Karpas-422 (cell line): ENCODE data around the gene NEDD8. TPM values are rescaled to one million over a fixed set of nuclear protein-coding genes. Genes with fewer than 3 reads are reported as not detected.

Experiments used
- DNase-seq: peaks from one replicate; pipeline ENCODE4 v3.0.0-alpha.2; 2015
- H2AFZ ChIP-seq: fragments of 200-600 bp; sonication (generic); 2 replicates; pipeline ENCODE4 v1.6.1; 2014; ENCODE audit warnings: antibody characterized with exemption, low read length, mixed read lengths
- H3K27ac ChIP-seq: fragments of 200-600 bp; sonication (generic); 2 replicates; pipeline ENCODE4 v1.5.1; 2014; ENCODE audit warnings: mild to moderate bottlenecking, low read length, moderate library complexity
- H3K27me3 ChIP-seq: fragments of 200-600 bp; sonication (generic); 2 replicates; pipeline ENCODE4 v1.6.1; 2014; ENCODE audit warnings: low read length, mixed read lengths
- H3K36me3 ChIP-seq: fragments of 200-600 bp; sonication (generic); 2 replicates; pipeline ENCODE4 v1.6.1; 2014; ENCODE audit warnings: low read length, mixed read lengths; ENCODE audit not compliant: insufficient read depth
- H3K4me1 ChIP-seq: fragments of 200-600 bp; sonication (generic); 2 replicates; pipeline ENCODE4 v1.6.1; 2014; ENCODE audit warnings: mild to moderate bottlenecking, low read length, mixed read lengths
- H3K4me2 ChIP-seq: fragments of 200-600 bp; sonication (generic); 2 replicates; pipeline ENCODE4 v1.6.1; 2014; ENCODE audit warnings: low read length, low read depth, mild to moderate bottlenecking; ENCODE audit not compliant: poor library complexity, severe bottlenecking
- H3K4me3 ChIP-seq: fragments of 200-600 bp; sonication (generic); 2 replicates; pipeline ENCODE4 v1.5.1; 2014; ENCODE audit warnings: mild to moderate bottlenecking, antibody characterized with exemption, low read length, mixed read lengths
- H3K79me2 ChIP-seq: fragments of 200-600 bp; sonication (generic); 2 replicates; pipeline ENCODE4 v1.6.1; 2014; ENCODE audit warnings: mild to moderate bottlenecking, low read length, mixed read lengths
- H3K9ac ChIP-seq: fragments of 200-600 bp; sonication (generic); 2 replicates; pipeline ENCODE4 v1.6.0; 2014; ENCODE audit warnings: low read length
- H3K9me2 ChIP-seq: fragments of 200-600 bp; sonication (generic), shearing (Covaris generic); replicated peaks from 2 replicates; pipeline ENCODE4 v1.6.0; 2014; ENCODE audit warnings: mild to moderate bottlenecking, low read length, moderate library complexity; ENCODE audit not compliant: insufficient read depth
- H3K9me3 ChIP-seq: fragments of 300-700, 200-600 bp; sonication (generic); 2 replicates; pipeline ENCODE4 v1.6.1; 2014; ENCODE audit warnings: low read length, mixed read lengths
- H4K20me1 ChIP-seq: fragments of 200-600 bp; sonication (generic); 2 replicates; pipeline ENCODE4 v1.6.1; 2014; ENCODE audit warnings: mild to moderate bottlenecking, antibody characterized with exemption, low read length, low read depth; ENCODE audit not compliant: insufficient read depth
- total RNA-seq: library from RNA; depleted of rRNA; stranded (reverse); fragments of >200 nt; shearing (Covaris generic); gene quantifications from 2 replicates; pipeline ENCODE4 v1.2.3, GENCODE V29; 2014; ENCODE audit warnings: low replicate concordance

NEDD8 gene
- total RNA-seq, 1 experiment from 2014 or later = 293 TPM

GRCh38 chr14:24178399-24179178, 53.6 kb downstream of the NEDD8 start:
- Histone ChIP-seq H3K27ac (no peak overlapping the region), H2AFZ (no peak overlapping the region), H3K36me3 (peaks cover 32% of the 10 kb centered on the region), H3K27me3 (no peaks in the 10 kb centered on the region), H3K4me3 (no peak overlapping the region), H3K9ac (no peak overlapping the region), H3K4me2 (no peak overlapping the region), H3K79me2 (no peaks in the 10 kb centered on the region), H3K4me1 (no peaks in the 10 kb centered on the region), H3K9me3 (no peaks in the 10 kb centered on the region), H3K9me2 (no peaks in the 10 kb centered on the region), H4K20me1 (0 out of 2 replicates have a peak, but pooled peaks cover 4% of the 10 kb centered on the region)
- no peak for DNase-seq

- H2AFZ ChIP-seq = no peak overlapping the region
- no peaks in the 10 kb centered on the region for H3K27me3 ChIP-seq
- H3K36me3 ChIP-seq = peaks cover 34% of the 10 kb centered on the region
- H3K9me2 ChIP-seq = no peaks in the 10 kb centered on the region
- H4K20me1 ChIP-seq = 0 out of 2 replicates have a peak, but pooled peaks cover 4% of the 10 kb centered on the region
- no peak overlapping the region for H3K4me3 ChIP-seq
- H3K4me2 ChIP-seq = no peak overlapping the region
- H3K9ac ChIP-seq = no peak overlapping the region
- no peak for DNase-seq
- H3K79me2 ChIP-seq = peaks cover 5% of the 10 kb centered on the region
- no peaks in the 10 kb centered on the region for H3K9me3 ChIP-seq
- no peak overlapping the region for H3K27ac ChIP-seq
- peaks cover 5% of the 10 kb centered on the region for H3K4me1 ChIP-seq
Measured at GRCh38 chr14:24177891-24178290, 54.3 kb downstream of the NEDD8 start.

GRCh38 chr14:24177041-24177825, 54.9 kb downstream of the NEDD8 start:
- H3K79me2 ChIP-seq = peaks cover 12% of the 10 kb centered on the region
- no peak for DNase-seq
- H3K4me3 ChIP-seq = no peak overlapping the region
- H3K9ac ChIP-seq = no peak overlapping the region
- no peak overlapping the region for H3K27ac ChIP-seq
- no peaks in the 10 kb centered on the region for H3K9me3 ChIP-seq
- no peaks in the 10 kb centered on the region for H3K27me3 ChIP-seq
- peaks cover 7% of the 10 kb centered on the region for H3K4me1 ChIP-seq
- peaks cover 37% of the 10 kb centered on the region for H3K36me3 ChIP-seq
- H2AFZ ChIP-seq = no peak overlapping the region
- H3K9me2 ChIP-seq = no peaks in the 10 kb centered on the region
- no peak overlapping the region for H3K4me2 ChIP-seq
- H4K20me1 ChIP-seq = 0 out of 2 replicates have a peak, but pooled peaks cover 4% of the 10 kb centered on the region

- no peak overlapping the region for H3K27ac ChIP-seq
- no peaks in the 10 kb centered on the region for H3K27me3 ChIP-seq
- peaks cover 7% of the 10 kb centered on the region for H3K4me1 ChIP-seq
- peaks cover 37% of the 10 kb centered on the region for H3K36me3 ChIP-seq
- H3K9ac ChIP-seq = no peak overlapping the region
- H3K4me2 ChIP-seq = no peak overlapping the region
- H3K79me2 ChIP-seq = peaks cover 15% of the 10 kb centered on the region
- H3K4me3 ChIP-seq = no peak overlapping the region
- H4K20me1 ChIP-seq = 0 out of 2 replicates have a peak, but pooled peaks cover 4% of the 10 kb centered on the region
- no peak overlapping the region for H2AFZ ChIP-seq
- no peaks in the 10 kb centered on the region for H3K9me3 ChIP-seq
- no peaks in the 10 kb centered on the region for H3K9me2 ChIP-seq
- no peak for DNase-seq
Measured at GRCh38 chr14:24176599-24176998, 55.6 kb downstream of the NEDD8 start.

GRCh38 chr14:24172871-24173281, 59.3 kb downstream of the NEDD8 start:
- H3K4me3 ChIP-seq = peak overlapping the region; percentile 64
- H4K20me1 ChIP-seq = no peaks in the 10 kb centered on the region
- H2AFZ ChIP-seq = no peak overlapping the region
- H3K4me2 ChIP-seq = peak overlapping the region; percentile 70
- H3K9me3 ChIP-seq = no peaks in the 10 kb centered on the region
- no peak for DNase-seq
- H3K27me3 ChIP-seq = no peaks in the 10 kb centered on the region
- H3K79me2 ChIP-seq = peaks cover 15% of the 10 kb centered on the region
- H3K36me3 ChIP-seq = peaks cover 15% of the 10 kb centered on the region; the same call in 1 of the 2 replicates
- H3K9me2 ChIP-seq = no peaks in the 10 kb centered on the region
- peaks cover 7% of the 10 kb centered on the region for H3K4me1 ChIP-seq
- peak overlapping the region; percentile 75 for H3K9ac ChIP-seq
- H3K27ac ChIP-seq = 0 out of 2 replicates have a peak overlapping the region, but pooled peaks have one; percentile 52

GRCh38 chr14:24172261-24172860, 59.8 kb downstream of the NEDD8 start:
- H3K4me2 ChIP-seq = peak overlapping the region; percentile 70
- no peak for DNase-seq
- peak overlapping the region; percentile 64 for H3K4me3 ChIP-seq
- 0 out of 2 replicates have a peak, but pooled peaks cover 12% of the 10 kb centered on the region for H3K36me3 ChIP-seq
- H3K27me3 ChIP-seq = no peaks in the 10 kb centered on the region
- no peaks in the 10 kb centered on the region for H3K9me2 ChIP-seq
- H4K20me1 ChIP-seq = no peaks in the 10 kb centered on the region
- H3K27ac ChIP-seq = peak overlapping the region; percentile 52
- peak overlapping the region; percentile 75 for H3K9ac ChIP-seq
- peaks cover 7% of the 10 kb centered on the region for H3K4me1 ChIP-seq
- H3K79me2 ChIP-seq = peaks cover 15% of the 10 kb centered on the region
- no peaks in the 10 kb centered on the region for H3K9me3 ChIP-seq
- H2AFZ ChIP-seq = no peak overlapping the region

GRCh38 chr14:24171422-24172260, 60.5 kb downstream of the NEDD8 start, which contains the start of gene REC8:
Gene REC8, plus strand, starts transcription at chr14:24172080. Its CDS starts 473 bp downstream, at chr14:24172553.
- H3K9me3 ChIP-seq = no peaks in the 10 kb centered on the region
- 0 out of 2 replicates have a peak, but pooled peaks cover 5% of the 10 kb centered on the region for H3K36me3 ChIP-seq
- peak within 1 kb of the TSS; percentile 70 for H3K4me2 ChIP-seq
- H3K27me3 ChIP-seq = no peaks in the 10 kb centered on the region
- no peaks in the 10 kb centered on the region for H3K9me2 ChIP-seq
- H4K20me1 ChIP-seq = no peaks in the 10 kb centered on the region
- 0 out of 2 replicates have a peak within 1 kb of the TSS, but pooled peaks have one; percentile 22 for H2AFZ ChIP-seq
- DNase-seq = peak; percentile 96
- peaks cover 7% of the 10 kb centered on the region for H3K4me1 ChIP-seq
- H3K4me3 ChIP-seq = peak within 1 kb of the TSS; percentile 64
- H3K9ac ChIP-seq = peak within 1 kb of the TSS; percentile 75
- peaks cover 15% of the 10 kb centered on the region for H3K79me2 ChIP-seq
- H3K27ac ChIP-seq = peak within 1 kb of the TSS; percentile 52
